Vagina (tissue), 2 donors: ENCODE data around the gene PRKCE.

Experiments used
- POLR2AphosphoS5 ChIP-seq, 2 donors: sonication (generic); formaldehyde crosslinking; IDR thresholded peaks; one replicate each; pipeline ENCODE4 v1.9.0; 2017; ENCODE audit warnings: antibody characterized with exemption in 2 of 2, mild to moderate bottlenecking in 2 of 2, low read depth in 1 of 2; ENCODE audit not compliant: insufficient read depth in 1 of 2
- TF ChIP-seq, protein P1 (sequence below), 3 experiments: fragments of 450-650 bp in 2 of 3; fragments of 200-600 bp in 1 of 3; sonication (generic) in 1 of 3; IDR thresholded peaks; one replicate each; pipeline ENCODE4 v1.5.1; 2017 to 2019; ENCODE audit warnings: antibody characterized with exemption in 3 of 3, mild to moderate bottlenecking in 2 of 3, moderate library complexity in 2 of 3

GRCh38 chr2:46236006-46236875 is 584.8 kb downstream of the PRKCE start:
- no peak for TF ChIP-seq POLR2AphosphoS5 (IDR thresholded peaks at IDR 0.05; ENCODE audit: insufficient read depth in 1 of 2, low read depth in 1 of 2)
- TF ChIP-seq, protein P1, sequence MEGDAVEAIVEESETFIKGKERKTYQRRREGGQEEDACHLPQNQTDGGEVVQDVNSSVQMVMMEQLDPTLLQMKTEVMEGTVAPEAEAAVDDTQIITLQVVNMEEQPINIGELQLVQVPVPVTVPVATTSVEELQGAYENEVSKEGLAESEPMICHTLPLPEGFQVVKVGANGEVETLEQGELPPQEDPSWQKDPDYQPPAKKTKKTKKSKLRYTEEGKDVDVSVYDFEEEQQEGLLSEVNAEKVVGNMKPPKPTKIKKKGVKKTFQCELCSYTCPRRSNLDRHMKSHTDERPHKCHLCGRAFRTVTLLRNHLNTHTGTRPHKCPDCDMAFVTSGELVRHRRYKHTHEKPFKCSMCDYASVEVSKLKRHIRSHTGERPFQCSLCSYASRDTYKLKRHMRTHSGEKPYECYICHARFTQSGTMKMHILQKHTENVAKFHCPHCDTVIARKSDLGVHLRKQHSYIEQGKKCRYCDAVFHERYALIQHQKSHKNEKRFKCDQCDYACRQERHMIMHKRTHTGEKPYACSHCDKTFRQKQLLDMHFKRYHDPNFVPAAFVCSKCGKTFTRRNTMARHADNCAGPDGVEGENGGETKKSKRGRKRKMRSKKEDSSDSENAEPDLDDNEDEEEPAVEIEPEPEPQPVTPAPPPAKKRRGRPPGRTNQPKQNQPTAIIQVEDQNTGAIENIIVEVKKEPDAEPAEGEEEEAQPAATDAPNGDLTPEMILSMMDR (IDR thresholded peaks at IDR 0.05) = no peak
